ENCODE results near the gene PBX4. TPM values are rescaled to one million over a fixed set of nuclear protein-coding genes. Genes with fewer than 3 reads are reported as not detected.

PBX4 gene
- total and polyA plus RNA-seq, 2 of the 8 experiments (the other 6 are each of a cell fraction or from before 2014, with no cell fraction given): 3.4 to 3.8 TPM

GRCh38 chr19:19543101-19543500 is 75.4 kb downstream of the PBX4 start (continued):
- TF ChIP-seq SUZ12 (IDR thresholded peaks at IDR 0.05; ENCODE audit: low read length) (no peak), CHD1 (IDR thresholded peaks at IDR 0.05; ENCODE audit: low read depth, low read length) (no peak), RBBP5 (IDR thresholded peaks at IDR 0.05; ENCODE audit: borderline replicate concordance, low read depth, low read length) (no peak), SIN3A (conservative IDR thresholded peaks at IDR 0.05 in 1 of 2, IDR thresholded peaks at IDR 0.05 in 1 of 2; ENCODE audit: low read depth in 1 of 2, low read length in 2 of 2) (no peak), HDAC6 (IDR thresholded peaks at IDR 0.05; ENCODE audit: low read depth, low read length) (no peak), TAF7 (optimal IDR thresholded peaks at IDR 0.05; ENCODE audit: borderline replicate concordance, low read depth, low read length) (no peak), RAD21 (IDR thresholded peaks at IDR 0.05 in 1 of 2, conservative IDR thresholded peaks at IDR 0.05 in 1 of 2; ENCODE audit: low read depth in 2 of 2, low read length in 2 of 2) (no peak), EP300 (IDR thresholded peaks at IDR 0.05; ENCODE audit: borderline replicate concordance in 1 of 2, low read depth in 2 of 2, low read length in 2 of 2) (no peak)
- TF ChIP-seq, protein P1, sequence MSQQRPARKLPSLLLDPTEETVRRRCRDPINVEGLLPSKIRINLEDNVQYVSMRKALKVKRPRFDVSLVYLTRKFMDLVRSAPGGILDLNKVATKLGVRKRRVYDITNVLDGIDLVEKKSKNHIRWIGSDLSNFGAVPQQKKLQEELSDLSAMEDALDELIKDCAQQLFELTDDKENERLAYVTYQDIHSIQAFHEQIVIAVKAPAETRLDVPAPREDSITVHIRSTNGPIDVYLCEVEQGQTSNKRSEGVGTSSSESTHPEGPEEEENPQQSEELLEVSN (IDR thresholded peaks at IDR 0.05): no peak
